Keratinocyte (primary cell): Measurements from ENCODE around the gene GPRC5C. TPM values are rescaled to one million over a fixed set of nuclear protein-coding genes. Genes with fewer than 3 reads are reported as not detected.

Experiments used
- DNase-seq: peaks from one replicate; pipeline ENCODE4 v3.0.0-alpha.2; 2011; ENCODE audit warnings: low read depth, missing footprints, low spot score
- FAIRE-seq: peaks from 2 replicates; lab custom pipeline; 2011; peaks lifted over from hg19 to GRCh38; lab: Jason Lieb, UNC
- H2AFZ ChIP-seq: 2 replicates; pipeline ENCODE4 v1.6.0; 2012; ENCODE audit warnings: low read length, control low read depth, inconsistent platforms; ENCODE audit not compliant: control insufficient read depth
- H3K27ac ChIP-seq: 2 replicates; pipeline ENCODE4 v1.5.1; 2011; ENCODE audit warnings: low read length; ENCODE audit not compliant: control insufficient read depth, insufficient read depth
- H3K27me3 ChIP-seq: 3 replicates; pipeline ENCODE4 v1.6.0; 2011; ENCODE audit warnings: low read length; ENCODE audit not compliant: control insufficient read depth, insufficient read depth; ENCODE audit errors: extremely low read depth
- H3K36me3 ChIP-seq, 2 experiments: 2 replicates in 1 of 2; 3 replicates in 1 of 2; pipeline ENCODE4 v1.5.1; 2011; ENCODE audit warnings: low read length in 2 of 2, mild to moderate bottlenecking in 1 of 2; ENCODE audit not compliant: control insufficient read depth in 2 of 2, insufficient read depth in 2 of 2; ENCODE audit errors: extremely low read depth in 1 of 2
- H3K4me1 ChIP-seq: 3 replicates; pipeline ENCODE4 v1.5.1; 2011; ENCODE audit warnings: low read length; ENCODE audit not compliant: control insufficient read depth, insufficient read depth; ENCODE audit errors: extremely low read depth
- H3K4me2 ChIP-seq: 3 replicates; pipeline ENCODE4 v1.6.0; 2011; ENCODE audit warnings: low read depth, low read length; ENCODE audit not compliant: control insufficient read depth, insufficient read depth; ENCODE audit errors: extremely low read depth
- H3K4me3 ChIP-seq, 3 experiments: fragments of 200-600 bp in 1 of 3; sonication (generic) in 1 of 3; 2 replicates in 2 of 3; 3 replicates in 1 of 3; pipeline ENCODE4 v1.5.1; 2011 to 2016; ENCODE audit warnings: low read length in 3 of 3, mild to moderate bottlenecking in 3 of 3, control low read depth in 2 of 3, inconsistent platforms in 1 of 3, low read depth in 1 of 3, mixed read lengths in 1 of 3, mixed run types in 1 of 3, moderate library complexity in 1 of 3; ENCODE audit not compliant: control insufficient read depth in 2 of 3, insufficient read depth in 2 of 3; ENCODE audit errors: extremely low read depth in 1 of 3
- H3K79me2 ChIP-seq: 2 replicates; pipeline ENCODE4 v1.6.0; 2012; ENCODE audit warnings: low read length; ENCODE audit not compliant: control insufficient read depth, insufficient read depth
- H3K9ac ChIP-seq: 3 replicates; pipeline ENCODE4 v1.6.0; 2011; ENCODE audit warnings: low read length; ENCODE audit not compliant: control insufficient read depth, insufficient read depth; ENCODE audit errors: extremely low read depth
- H3K9me1 ChIP-seq: 3 replicates; pipeline ENCODE4 v1.6.0; 2011; ENCODE audit warnings: low read length; ENCODE audit not compliant: control insufficient read depth, insufficient read depth; ENCODE audit errors: extremely low read depth
- H3K9me3 ChIP-seq: 2 replicates; pipeline ENCODE4 v1.5.1; 2012; ENCODE audit warnings: low read depth, low read length; ENCODE audit not compliant: control insufficient read depth
- H4K20me1 ChIP-seq: 3 replicates; pipeline ENCODE4 v1.6.0; 2011; ENCODE audit warnings: low read length; ENCODE audit not compliant: control insufficient read depth, insufficient read depth; ENCODE audit errors: extremely low read depth
- EZH2 ChIP-seq: IDR thresholded peaks from one replicate; pipeline ENCODE4 v1.6.1; 2012; ENCODE audit warnings: inconsistent platforms, mild to moderate bottlenecking, low read length, moderate library complexity
- dilution Hi-C: fragments of 300-500 bp; cut with MboI; formaldehyde crosslinking; loops from one replicate; pipeline ENCODE4 v1.7.0; 2020; ENCODE audit warnings: low sequenced_read_pairs; ENCODE audit not compliant: extremely low pct_ligation_motif_present
- polyA plus RNA-seq, 5 experiments: library from polyadenylated mRNA; depleted of rRNA in 3 of 5; stranded (reverse) in 3 of 5; stranded (forward) in 1 of 5; unstranded in 1 of 5; fragments of >200 nt; gene quantifications; 1 replicate in 1 of 5; 2 replicates in 3 of 5; 3 replicates in 1 of 5; pipeline versions ENCODE4 v1.2.1 to v1.2.3, GENCODE V29; 2011 to 2012; ENCODE audit warnings: missing spikeins in 2 of 5, low read depth in 1 of 5, low replicate concordance in 1 of 5
- TF ChIP-seq, protein P1 (sequence below), 3 experiments: IDR thresholded peaks in 1 of 3; conservative IDR thresholded peaks in 1 of 3; optimal IDR thresholded peaks in 1 of 3; 2 replicates in 2 of 3; 3 replicates in 1 of 3; pipeline versions ENCODE3 to v1.5.1; 2011; ENCODE audit warnings: low read length in 3 of 3, mild to moderate bottlenecking in 3 of 3, moderate library complexity in 2 of 3, control low read depth in 1 of 3, inconsistent platforms in 1 of 3; ENCODE audit not compliant: insufficient read depth in 2 of 3; ENCODE audit errors: extremely low read depth in 1 of 3

The GPRC5C gene
- polyA plus RNA-seq, 1 donor (not counting 4 experiments of a cell fraction or from before 2014, with no cell fraction given) = 24.2 TPM

DNA sequence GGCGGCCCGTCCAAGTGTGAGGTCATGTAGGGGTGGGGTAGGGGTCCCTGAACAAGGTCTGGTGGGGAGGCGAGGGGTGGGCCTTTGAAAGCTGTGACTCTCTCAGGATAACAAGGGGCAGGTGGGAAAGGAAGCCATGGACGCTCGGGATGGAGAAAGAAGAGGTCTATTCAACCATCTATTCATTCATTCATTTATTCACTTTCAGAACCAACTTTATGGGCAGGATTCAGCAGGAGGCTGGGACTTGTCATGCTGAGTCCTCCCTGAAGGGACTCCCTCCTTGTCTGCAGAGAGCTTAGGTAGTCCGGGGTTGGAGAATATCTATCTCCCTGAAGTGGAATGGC is 25.9 kb downstream of the GPRC5C start:
- TF ChIP-seq, protein P1, sequence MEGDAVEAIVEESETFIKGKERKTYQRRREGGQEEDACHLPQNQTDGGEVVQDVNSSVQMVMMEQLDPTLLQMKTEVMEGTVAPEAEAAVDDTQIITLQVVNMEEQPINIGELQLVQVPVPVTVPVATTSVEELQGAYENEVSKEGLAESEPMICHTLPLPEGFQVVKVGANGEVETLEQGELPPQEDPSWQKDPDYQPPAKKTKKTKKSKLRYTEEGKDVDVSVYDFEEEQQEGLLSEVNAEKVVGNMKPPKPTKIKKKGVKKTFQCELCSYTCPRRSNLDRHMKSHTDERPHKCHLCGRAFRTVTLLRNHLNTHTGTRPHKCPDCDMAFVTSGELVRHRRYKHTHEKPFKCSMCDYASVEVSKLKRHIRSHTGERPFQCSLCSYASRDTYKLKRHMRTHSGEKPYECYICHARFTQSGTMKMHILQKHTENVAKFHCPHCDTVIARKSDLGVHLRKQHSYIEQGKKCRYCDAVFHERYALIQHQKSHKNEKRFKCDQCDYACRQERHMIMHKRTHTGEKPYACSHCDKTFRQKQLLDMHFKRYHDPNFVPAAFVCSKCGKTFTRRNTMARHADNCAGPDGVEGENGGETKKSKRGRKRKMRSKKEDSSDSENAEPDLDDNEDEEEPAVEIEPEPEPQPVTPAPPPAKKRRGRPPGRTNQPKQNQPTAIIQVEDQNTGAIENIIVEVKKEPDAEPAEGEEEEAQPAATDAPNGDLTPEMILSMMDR (optimal IDR thresholded peaks at IDR 0.05 in 1 of 3, IDR thresholded peaks at IDR 0.05 in 1 of 3, conservative IDR thresholded peaks at IDR 0.05 in 1 of 3; ENCODE audit: extremely low read depth in 1 of 3, insufficient read depth in 2 of 3, low read length in 3 of 3) = no peak
- TF ChIP-seq EZH2 = no peak
- Histone ChIP-seq H3K4me1 (peaks cover 10% of the 10 kb centered on the region), H3K79me2 (no peaks in the 10 kb centered on the region), H3K36me3 (no peaks in the 10 kb centered on the region), H4K20me1 (no peaks in the 10 kb centered on the region), H3K4me3 (no peak overlapping the region), H3K27ac (no peak overlapping the region), H2AFZ (no peak overlapping the region), H3K9me1 (no peaks in the 10 kb centered on the region), H3K9ac (no peak overlapping the region), H3K9me3 (no peaks in the 10 kb centered on the region), H3K4me2 (no peak overlapping the region), H3K27me3 (peaks cover 17% of the 10 kb centered on the region)
- no peak for FAIRE-seq
- DNase-seq = no peak
- dilution Hi-C loops = no loop called here

GRCh38 chr17:74458835-74459234 is 26.9 kb downstream of the GPRC5C start:
- peaks cover 8% of the 10 kb centered on the region for H3K27me3 ChIP-seq
- no peak for FAIRE-seq
- dilution Hi-C loops = no loop called here

More at GRCh38 chr17:74458835-74459234, 26.9 kb downstream of the GPRC5C start:
- TF ChIP-seq, protein P1 (optimal IDR thresholded peaks at IDR 0.05 in 1 of 3, IDR thresholded peaks at IDR 0.05 in 1 of 3, conservative IDR thresholded peaks at IDR 0.05 in 1 of 3; ENCODE audit: extremely low read depth in 1 of 3, insufficient read depth in 2 of 3, low read length in 3 of 3) = no peak
- TF ChIP-seq EZH2 = no peak
- Histone ChIP-seq H3K4me2 (no peak overlapping the region), H3K79me2 (no peaks in the 10 kb centered on the region), H3K36me3 (no peaks in the 10 kb centered on the region), H3K4me1 (peaks cover 5% of the 10 kb centered on the region), H2AFZ (no peak overlapping the region), H3K9me3 (no peaks in the 10 kb centered on the region), H3K27ac (no peak overlapping the region), H3K4me3 (no peak overlapping the region), H3K9me1 (no peaks in the 10 kb centered on the region), H3K9ac (no peak overlapping the region), H4K20me1 (no peaks in the 10 kb centered on the region)
- no peak for DNase-seq
